Stimulated activated naive CD4-positive, alpha-beta T cell treated with Interleukin-2 at 50 U/mL for 16 hours (primary cell): ENCODE results near the gene DYRK1A.
"Not testable (repeated sequence)": the region's sequence is repeated elsewhere in the genome, so short reads cannot be mapped to it uniquely, and the experiment has no call there.

Source experiments
- DNase-seq: peaks from one replicate; lab custom pipeline; 2025; lab: John Stamatoyannopoulos, UW

The DYRK1A gene

GRCh38 chr21:37366482-37367316, at the start of gene DYRK1A:
TSS of gene DYRK1A (plus strand) at chr21:37366773. CDS start at chr21:37420375, 53,602 bp downstream.
- DNase-seq, result peak; percentile 97

GRCh38 chr21:37319551-37319950, 47.0 kb upstream of the DYRK1A start:
- DNase-seq, result no peak

- no peak for DNase-seq
These were observed 44.5 kb upstream of the DYRK1A start for GRCh38 chr21:37322084-37322483.

GRCh38 chr21:37324558-37324957, 42.0 kb upstream of the DYRK1A start:
- no peak for DNase-seq

GRCh38 chr21:37328147-37328546, 38.4 kb upstream of the DYRK1A start:
- not testable (repeated sequence) for DNase-seq

GRCh38 chr21:37331411-37331810, 35.2 kb upstream of the DYRK1A start:
- DNase-seq, result no peak

- no peak for DNase-seq
These were observed 31.5 kb upstream of the DYRK1A start for GRCh38 chr21:37335053-37335452.

GRCh38 chr21:37337179-37337578, 29.4 kb upstream of the DYRK1A start:
- DNase-seq, result no peak

GRCh38 chr21:37337831-37338230, 28.7 kb upstream of the DYRK1A start:
- DNase-seq, result no peak

- no peak for DNase-seq
These were observed 27.7 kb upstream of the DYRK1A start for GRCh38 chr21:37338671-37339551.

- DNase-seq, result no peak
These were observed 27.0 kb upstream of the DYRK1A start for GRCh38 chr21:37339552-37339939.

- no peak for DNase-seq
These were observed 25.2 kb upstream of the DYRK1A start for GRCh38 chr21:37341254-37341960.

- no peak for DNase-seq
These were observed 24.4 kb upstream of the DYRK1A start for GRCh38 chr21:37342046-37342632.

- no peak for DNase-seq
These were observed 19.6 kb upstream of the DYRK1A start for GRCh38 chr21:37346841-37347430.

GRCh38 chr21:37348664-37349063, 17.9 kb upstream of the DYRK1A start:
- DNase-seq, result no peak

- DNase-seq, result no peak
These were observed 16.1 kb upstream of the DYRK1A start for GRCh38 chr21:37350472-37350871.

- no peak for DNase-seq
These were observed 9.9 kb upstream of the DYRK1A start for GRCh38 chr21:37356706-37357105.

GRCh38 chr21:37357691-37358090, 8.9 kb upstream of the DYRK1A start:
- no peak for DNase-seq

- no peak for DNase-seq
These were observed 8.2 kb upstream of the DYRK1A start for GRCh38 chr21:37358397-37358796.

- no peak for DNase-seq
These were observed 2.6 kb upstream of the DYRK1A start for GRCh38 chr21:37363936-37364335.

GRCh38 chr21:37364722-37365121, 1.9 kb upstream of the DYRK1A start:
- DNase-seq, result no peak
